Stimulated activated naive CD4-positive, alpha-beta T cell treated with Interleukin-2 at 50 U/mL for 16 hours (primary cell): ENCODE measurements around the gene GRB10.

ENCODE experiments used
- DNase-seq: peaks from one replicate; lab custom pipeline; 2025; lab: John Stamatoyannopoulos, UW

Gene GRB10

GRCh38 chr7:50718876-50719275 is 63.8 kb downstream of the GRB10 start:
- no peak for DNase-seq

GRCh38 chr7:50718311-50718710 is 64.4 kb downstream of the GRB10 start:
- DNase-seq = no peak

GRCh38 chr7:50717181-50717580 is 65.5 kb downstream of the GRB10 start:
- no peak for DNase-seq

GRCh38 chr7:50714857-50715256 is 67.8 kb downstream of the GRB10 start:
- no peak for DNase-seq

GRCh38 chr7:50713123-50713965 is 69.4 kb downstream of the GRB10 start:
- DNase-seq = no peak

- no peak for DNase-seq
Observed at GRCh38 chr7:50712252-50713122, 70.2 kb downstream of the GRB10 start.

- no peak for DNase-seq
Observed at GRCh38 chr7:50711271-50712175, 71.2 kb downstream of the GRB10 start.

- no peak for DNase-seq
Observed at GRCh38 chr7:50710441-50711154, 72.1 kb downstream of the GRB10 start.

GRCh38 chr7:50709151-50709550 is 73.5 kb downstream of the GRB10 start:
- DNase-seq = no peak

- DNase-seq = no peak
Observed at GRCh38 chr7:50707236-50708006, 75.3 kb downstream of the GRB10 start.

- no peak for DNase-seq
Observed at GRCh38 chr7:50706469-50706937, 76.2 kb downstream of the GRB10 start.

- DNase-seq = no peak
Observed at GRCh38 chr7:50704844-50705243, 77.9 kb downstream of the GRB10 start.

- DNase-seq = no peak
Observed at GRCh38 chr7:50703654-50704053, 79.0 kb downstream of the GRB10 start.

GRCh38 chr7:50699143-50699542 is 83.6 kb downstream of the GRB10 start:
- no peak for DNase-seq

- DNase-seq = no peak
Observed at GRCh38 chr7:50697748-50698147, 84.9 kb downstream of the GRB10 start.

- DNase-seq = no peak
Observed at GRCh38 chr7:50696810-50697582, 85.7 kb downstream of the GRB10 start.

GRCh38 chr7:50695026-50695425 is 87.7 kb downstream of the GRB10 start:
- no peak for DNase-seq

- no peak for DNase-seq
Observed at GRCh38 chr7:50693455-50694130, 89.1 kb downstream of the GRB10 start.

GRCh38 chr7:50690541-50691011 is 92.1 kb downstream of the GRB10 start:
- DNase-seq = no peak
